HL-60/S4 treated with phorbol 12-myristate 13-acetate at 8.2 ng/mL for 4 days and 3 days (cell line): ENCODE results near the gene KDR.

ENCODE experiments used
- in situ Hi-C: fragments of 300-500 bp; cut with MboI; formaldehyde crosslinking; loops from 2 replicates; pipeline ENCODE4 v1.15.0; 2022; ENCODE audit warnings: low sequenced_read_pairs

KDR gene

GRCh38 chr4:55031158-55031557, 94.2 kb downstream of the KDR start:
- in situ Hi-C loops = no loop called here

- in situ Hi-C loops = no loop called here
Observed at GRCh38 chr4:55030589-55030988, 94.8 kb downstream of the KDR start.

- in situ Hi-C loops = no loop called here
Observed at GRCh38 chr4:55029821-55030503, 95.4 kb downstream of the KDR start.

GRCh38 chr4:55029321-55029720, 96.1 kb downstream of the KDR start:
- in situ Hi-C loops = no loop called here
